Kidney (tissue), 14 donors: ENCODE measurements around the gene NRXN3. TPM values are rescaled to one million over a fixed set of nuclear protein-coding genes. Genes with fewer than 3 reads are reported as not detected.

Source experiments
- DNase-seq, 5 donors: peaks; one replicate each; pipeline ENCODE4 v3.0.0-alpha.2; 2013 to 2020
- FAIRE-seq: peaks from 2 replicates; lab custom pipeline; 2012; peaks lifted over from hg19 to GRCh38; lab: Jason Lieb, UNC
- H3K27ac ChIP-seq, 2 donors: one replicate each; pipeline ENCODE4 v1.7.0; 2013; ENCODE audit warnings: low read depth in 2 of 2, low read length in 2 of 2, inconsistent platforms in 1 of 2
- H3K27me3 ChIP-seq: one replicate; pipeline ENCODE4 v1.7.1; 2013; ENCODE audit warnings: low read length, inconsistent platforms; ENCODE audit not compliant: control insufficient read depth, insufficient read depth
- H3K36me3 ChIP-seq, 3 donors: one replicate each; pipeline versions ENCODE4 v1.7.0 to v1.7.1; 2013; ENCODE audit warnings: low read length in 3 of 3, control low read depth in 1 of 3, inconsistent platforms in 1 of 3; ENCODE audit not compliant: insufficient read depth in 3 of 3, control insufficient read depth in 2 of 3
- H3K4me1 ChIP-seq, 3 donors: one replicate each; pipeline versions ENCODE4 v1.7.0 to v1.7.1; 2013; ENCODE audit warnings: low read length in 3 of 3, inconsistent platforms in 1 of 3, low read depth in 1 of 3; ENCODE audit not compliant: control insufficient read depth in 2 of 3, insufficient read depth in 2 of 3
- H3K4me3 ChIP-seq, 3 donors: one replicate each; pipeline versions ENCODE4 v1.7.0 to v1.8.1; 2013; ENCODE audit warnings: low read length in 3 of 3, control low read depth in 1 of 3, inconsistent platforms in 1 of 3
- H3K9ac ChIP-seq, 3 donors: one replicate each; pipeline versions ENCODE4 v1.7.0 to v1.7.1; 2013; ENCODE audit warnings: low read length in 3 of 3, control low read depth in 1 of 3, inconsistent platforms in 1 of 3
- H3K9me3 ChIP-seq, 3 donors: one replicate each; pipeline versions ENCODE4 v1.7.0 to v1.7.1; 2013; ENCODE audit warnings: low read length in 3 of 3, control low read depth in 1 of 3, inconsistent platforms in 1 of 3; ENCODE audit not compliant: control insufficient read depth in 2 of 3, insufficient read depth in 1 of 3
- intact Hi-C: fragments of 100-400 bp; cut with DNase I; formaldehyde crosslinking; loops from one replicate; pipeline ENCODE4 v1.11.1; 2022
- polyA plus RNA-seq: library from polyadenylated mRNA; stranded (reverse); fragments of 350-450 nt; fragmentation: Illumina TruSeq; extraction: RNeasy Lipid Tissue Mini Kit (QIAGEN cat#74804); gene quantifications from one replicate; pipeline ENCODE4 v1.2.3, GENCODE V29; 2014; ENCODE audit warnings: low read depth, low replicate concordance; ENCODE audit not compliant: insufficient read depth
- total RNA-seq: library from RNA; stranded (reverse); fragmentation: NEBNext Ultra II Directional; extraction: Animal tissue kit (Norgen Biotek cat#: 25700); gene quantifications from one replicate; pipeline ENCODE4 v1.2.1, GENCODE V29; 2021
- TF ChIP-seq, protein P1 (sequence below): IDR thresholded peaks from 3 replicates; pipeline ENCODE4 v1.5.1; 2012; ENCODE audit warnings: mild to moderate bottlenecking, moderate library complexity, borderline replicate concordance; ENCODE audit not compliant: insufficient read depth; ENCODE audit errors: extremely low read depth
- donor health status: control.
- donor health status: control.
- donor health status: control.
- donor health status: control.
- donor health status: control.
- donor health status: DM: yes; HTN: yes; CAD: no.
- donor health status: Normal renal cell carcinoma (clear cell type).

Gene NRXN3
- total and polyA plus RNA-seq, 2 donors from 2014 or later: 1.5 to 2.4 TPM

DNA sequence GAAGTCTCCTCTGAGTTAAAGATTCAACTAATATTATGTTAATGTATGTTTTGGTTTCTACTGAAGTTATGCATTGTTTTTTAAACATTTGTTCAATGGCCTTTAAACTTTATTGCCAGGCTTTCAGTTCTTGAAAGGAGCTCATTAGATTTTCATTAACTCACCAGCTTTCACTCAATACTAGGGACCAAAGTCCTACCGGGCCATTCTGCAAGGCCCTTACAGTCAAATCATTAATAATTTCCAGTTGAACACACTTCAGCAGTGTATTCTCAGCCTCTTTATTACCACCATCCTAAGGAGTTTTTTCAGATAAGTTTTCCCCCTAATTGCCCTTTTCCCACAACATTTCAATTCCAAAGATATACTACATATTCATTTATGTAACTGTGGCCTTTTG is 1631.9 kb downstream of the NRXN3 start:
- H3K4me3 ChIP-seq: no peak overlapping the region
- no peaks in the 10 kb centered on the region for H3K9me3 ChIP-seq
- no peaks in the 10 kb centered on the region for H3K36me3 ChIP-seq
- H3K4me1 ChIP-seq: peaks cover 0 to 4% (median 2%) of the 10 kb centered on the region in 3 donors
- FAIRE-seq (peak; percentile 73), DNase-seq (peak in 1 of 5 donors; percentile 53)
- H3K27ac ChIP-seq: no peak overlapping the region
- TF ChIP-seq, protein P1, sequence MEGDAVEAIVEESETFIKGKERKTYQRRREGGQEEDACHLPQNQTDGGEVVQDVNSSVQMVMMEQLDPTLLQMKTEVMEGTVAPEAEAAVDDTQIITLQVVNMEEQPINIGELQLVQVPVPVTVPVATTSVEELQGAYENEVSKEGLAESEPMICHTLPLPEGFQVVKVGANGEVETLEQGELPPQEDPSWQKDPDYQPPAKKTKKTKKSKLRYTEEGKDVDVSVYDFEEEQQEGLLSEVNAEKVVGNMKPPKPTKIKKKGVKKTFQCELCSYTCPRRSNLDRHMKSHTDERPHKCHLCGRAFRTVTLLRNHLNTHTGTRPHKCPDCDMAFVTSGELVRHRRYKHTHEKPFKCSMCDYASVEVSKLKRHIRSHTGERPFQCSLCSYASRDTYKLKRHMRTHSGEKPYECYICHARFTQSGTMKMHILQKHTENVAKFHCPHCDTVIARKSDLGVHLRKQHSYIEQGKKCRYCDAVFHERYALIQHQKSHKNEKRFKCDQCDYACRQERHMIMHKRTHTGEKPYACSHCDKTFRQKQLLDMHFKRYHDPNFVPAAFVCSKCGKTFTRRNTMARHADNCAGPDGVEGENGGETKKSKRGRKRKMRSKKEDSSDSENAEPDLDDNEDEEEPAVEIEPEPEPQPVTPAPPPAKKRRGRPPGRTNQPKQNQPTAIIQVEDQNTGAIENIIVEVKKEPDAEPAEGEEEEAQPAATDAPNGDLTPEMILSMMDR: no peak
- no peaks in the 10 kb centered on the region for H3K27me3 ChIP-seq
- intact Hi-C loops: no loop called here
- no peak overlapping the region for H3K9ac ChIP-seq

DNA sequence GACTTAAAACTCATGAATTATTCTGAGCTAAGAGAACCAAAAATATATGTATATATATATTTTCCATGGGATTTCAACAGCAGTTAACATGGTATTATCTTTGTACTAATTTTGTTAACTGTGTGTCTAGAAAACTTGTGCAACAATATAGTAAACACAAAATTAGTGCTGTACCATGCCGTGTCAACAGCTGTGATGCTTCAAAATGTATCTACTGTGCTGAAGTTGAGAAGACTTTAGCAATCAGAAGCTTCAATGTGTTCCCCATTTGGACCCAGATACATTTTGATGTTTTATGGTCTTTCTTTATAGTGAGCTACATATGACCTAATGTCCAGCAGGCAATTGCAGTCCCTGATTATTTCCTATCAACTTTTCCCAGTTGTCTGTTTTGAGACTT is 1635.5 kb downstream of the NRXN3 start:
- intact Hi-C loops: no loop called here
- Histone ChIP-seq H3K36me3 (no peaks in the 10 kb centered on the region), H3K9me3 (no peaks in the 10 kb centered on the region), H3K27me3 (no peaks in the 10 kb centered on the region), H3K27ac (no peak overlapping the region), H3K4me1 (peaks cover 0 to 4% (median 2%) of the 10 kb centered on the region in 3 donors), H3K4me3 (no peak overlapping the region), H3K9ac (no peak overlapping the region)
- TF ChIP-seq, protein P1: no peak
- DNase-seq (no peak), FAIRE-seq (no peak)

DNA sequence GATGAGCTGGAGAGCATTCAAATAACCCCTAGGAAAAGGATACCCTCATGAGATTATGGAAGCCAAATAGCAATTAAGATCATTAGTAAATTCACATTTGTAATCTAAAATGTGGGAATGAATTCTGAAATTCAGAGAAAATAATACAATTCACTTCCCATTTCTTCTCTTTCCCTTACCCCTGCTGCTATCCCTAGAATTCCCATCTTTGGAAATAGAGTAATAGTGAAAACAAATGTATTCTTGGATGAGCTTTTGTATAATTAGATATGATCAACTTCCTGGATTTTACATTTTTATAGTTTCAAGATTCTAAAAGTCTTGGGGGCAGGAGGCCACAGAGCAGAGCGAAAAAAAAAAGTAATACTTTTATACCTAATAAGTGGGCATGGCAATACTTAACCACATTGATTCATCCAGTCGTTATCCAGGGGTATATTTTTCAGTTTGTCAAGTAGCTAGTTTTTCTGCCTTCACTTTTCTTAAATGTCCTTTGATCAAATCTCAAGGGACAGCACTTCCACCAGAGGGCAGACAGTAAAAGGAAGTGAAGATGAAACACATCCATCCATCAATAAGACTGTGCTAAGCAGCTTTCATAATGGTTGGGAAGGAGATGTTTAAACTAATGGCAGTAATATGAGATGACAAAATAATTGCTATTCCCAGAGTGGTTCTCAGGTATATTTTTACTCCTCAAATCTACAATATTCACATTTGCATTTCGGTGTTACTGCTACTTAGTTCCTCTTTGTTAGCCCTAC is 1639.9 kb downstream of the NRXN3 start:
- TF ChIP-seq, protein P1: peak; percentile 23
- FAIRE-seq (no peak), DNase-seq (no peak)

More for the DNA sequence above, 1639.9 kb downstream of the NRXN3 start:
- no peaks in the 10 kb centered on the region for H3K27me3 ChIP-seq
- intact Hi-C loops: no loop called here
- no peaks in the 10 kb centered on the region for H3K4me1 ChIP-seq
- H3K27ac ChIP-seq: no peak overlapping the region
- H3K36me3 ChIP-seq: no peaks in the 10 kb centered on the region
- no peak overlapping the region for H3K4me3 ChIP-seq
- no peak overlapping the region for H3K9ac ChIP-seq
- H3K9me3 ChIP-seq: no peaks in the 10 kb centered on the region
